ENCODE measurements around the gene CCDC12. TPM values are rescaled to one million over a fixed set of nuclear protein-coding genes. Genes with fewer than 3 reads are reported as not detected.

Gene CCDC12
- polyA plus RNA-seq, 1 of the 3 experiments (the other 2 are of a cell fraction): 105 TPM

DNA sequence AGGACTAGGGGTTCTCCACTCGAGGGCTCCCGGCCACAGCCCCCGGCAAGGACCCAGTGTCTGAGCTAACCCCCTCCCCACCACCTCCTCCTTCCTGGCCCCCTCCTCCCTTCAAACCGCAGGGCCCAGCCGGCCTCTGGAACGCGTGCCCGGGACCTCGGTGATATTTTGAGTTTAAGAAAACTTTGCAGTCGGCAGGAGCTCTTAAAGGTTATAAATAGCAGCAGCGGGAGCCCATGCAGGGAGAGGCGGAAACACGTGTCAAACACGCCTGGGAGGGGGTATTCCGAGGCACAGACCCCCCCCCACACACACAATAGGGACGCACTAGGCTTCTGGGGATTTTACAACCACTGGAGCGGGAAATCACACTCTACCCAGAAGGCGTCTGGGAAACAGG, 102.1 kb downstream of the CCDC12 start (continued):
- TF ChIP-seq, protein P1, sequence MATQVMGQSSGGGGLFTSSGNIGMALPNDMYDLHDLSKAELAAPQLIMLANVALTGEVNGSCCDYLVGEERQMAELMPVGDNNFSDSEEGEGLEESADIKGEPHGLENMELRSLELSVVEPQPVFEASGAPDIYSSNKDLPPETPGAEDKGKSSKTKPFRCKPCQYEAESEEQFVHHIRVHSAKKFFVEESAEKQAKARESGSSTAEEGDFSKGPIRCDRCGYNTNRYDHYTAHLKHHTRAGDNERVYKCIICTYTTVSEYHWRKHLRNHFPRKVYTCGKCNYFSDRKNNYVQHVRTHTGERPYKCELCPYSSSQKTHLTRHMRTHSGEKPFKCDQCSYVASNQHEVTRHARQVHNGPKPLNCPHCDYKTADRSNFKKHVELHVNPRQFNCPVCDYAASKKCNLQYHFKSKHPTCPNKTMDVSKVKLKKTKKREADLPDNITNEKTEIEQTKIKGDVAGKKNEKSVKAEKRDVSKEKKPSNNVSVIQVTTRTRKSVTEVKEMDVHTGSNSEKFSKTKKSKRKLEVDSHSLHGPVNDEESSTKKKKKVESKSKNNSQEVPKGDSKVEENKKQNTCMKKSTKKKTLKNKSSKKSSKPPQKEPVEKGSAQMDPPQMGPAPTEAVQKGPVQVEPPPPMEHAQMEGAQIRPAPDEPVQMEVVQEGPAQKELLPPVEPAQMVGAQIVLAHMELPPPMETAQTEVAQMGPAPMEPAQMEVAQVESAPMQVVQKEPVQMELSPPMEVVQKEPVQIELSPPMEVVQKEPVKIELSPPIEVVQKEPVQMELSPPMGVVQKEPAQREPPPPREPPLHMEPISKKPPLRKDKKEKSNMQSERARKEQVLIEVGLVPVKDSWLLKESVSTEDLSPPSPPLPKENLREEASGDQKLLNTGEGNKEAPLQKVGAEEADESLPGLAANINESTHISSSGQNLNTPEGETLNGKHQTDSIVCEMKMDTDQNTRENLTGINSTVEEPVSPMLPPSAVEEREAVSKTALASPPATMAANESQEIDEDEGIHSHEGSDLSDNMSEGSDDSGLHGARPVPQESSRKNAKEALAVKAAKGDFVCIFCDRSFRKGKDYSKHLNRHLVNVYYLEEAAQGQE (IDR thresholded peaks at IDR 0.05; ENCODE audit: low read depth, low read length): no peak
- TF ChIP-seq FOXJ3 (CRISPR knock-in tag; IDR thresholded peaks at IDR 0.05): no peak
- TF ChIP-seq TAF1 (IDR thresholded peaks at IDR 0.05; ENCODE audit: borderline replicate concordance, low read depth, low read length): no peak
- TF ChIP-seq, protein P2, sequence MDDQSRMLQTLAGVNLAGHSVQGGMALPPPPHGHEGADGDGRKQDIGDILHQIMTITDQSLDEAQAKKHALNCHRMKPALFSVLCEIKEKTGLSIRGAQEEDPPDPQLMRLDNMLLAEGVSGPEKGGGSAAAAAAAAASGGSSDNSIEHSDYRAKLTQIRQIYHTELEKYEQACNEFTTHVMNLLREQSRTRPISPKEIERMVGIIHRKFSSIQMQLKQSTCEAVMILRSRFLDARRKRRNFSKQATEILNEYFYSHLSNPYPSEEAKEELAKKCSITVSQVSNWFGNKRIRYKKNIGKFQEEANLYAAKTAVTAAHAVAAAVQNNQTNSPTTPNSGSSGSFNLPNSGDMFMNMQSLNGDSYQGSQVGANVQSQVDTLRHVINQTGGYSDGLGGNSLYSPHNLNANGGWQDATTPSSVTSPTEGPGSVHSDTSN (IDR thresholded peaks at IDR 0.05): no peak
- TF ChIP-seq, protein P3, sequence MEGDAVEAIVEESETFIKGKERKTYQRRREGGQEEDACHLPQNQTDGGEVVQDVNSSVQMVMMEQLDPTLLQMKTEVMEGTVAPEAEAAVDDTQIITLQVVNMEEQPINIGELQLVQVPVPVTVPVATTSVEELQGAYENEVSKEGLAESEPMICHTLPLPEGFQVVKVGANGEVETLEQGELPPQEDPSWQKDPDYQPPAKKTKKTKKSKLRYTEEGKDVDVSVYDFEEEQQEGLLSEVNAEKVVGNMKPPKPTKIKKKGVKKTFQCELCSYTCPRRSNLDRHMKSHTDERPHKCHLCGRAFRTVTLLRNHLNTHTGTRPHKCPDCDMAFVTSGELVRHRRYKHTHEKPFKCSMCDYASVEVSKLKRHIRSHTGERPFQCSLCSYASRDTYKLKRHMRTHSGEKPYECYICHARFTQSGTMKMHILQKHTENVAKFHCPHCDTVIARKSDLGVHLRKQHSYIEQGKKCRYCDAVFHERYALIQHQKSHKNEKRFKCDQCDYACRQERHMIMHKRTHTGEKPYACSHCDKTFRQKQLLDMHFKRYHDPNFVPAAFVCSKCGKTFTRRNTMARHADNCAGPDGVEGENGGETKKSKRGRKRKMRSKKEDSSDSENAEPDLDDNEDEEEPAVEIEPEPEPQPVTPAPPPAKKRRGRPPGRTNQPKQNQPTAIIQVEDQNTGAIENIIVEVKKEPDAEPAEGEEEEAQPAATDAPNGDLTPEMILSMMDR (IDR thresholded peaks at IDR 0.05): no peak

DNA sequence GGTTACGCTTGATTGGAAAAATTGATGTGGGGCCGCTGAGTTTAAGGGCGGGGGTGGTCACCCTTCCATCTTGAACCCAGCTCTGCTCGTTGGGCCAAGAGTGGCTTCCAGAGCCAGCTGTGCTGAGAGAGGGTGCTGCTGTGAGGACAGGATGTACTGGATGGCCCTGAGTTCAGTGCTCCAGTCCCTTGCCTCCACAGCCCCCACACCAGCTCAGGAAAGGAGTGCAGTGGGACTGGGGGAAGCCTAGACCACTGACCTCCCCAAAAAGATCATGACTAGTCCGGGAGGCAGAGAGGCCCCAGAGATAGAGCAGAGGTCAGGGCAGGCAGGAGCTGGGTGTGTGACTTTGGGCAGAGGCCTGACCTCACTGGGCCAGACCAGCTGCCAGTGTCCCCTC, 103.0 kb downstream of the CCDC12 start:
- DNase-seq: no peak
- CTCF ChIA-PET: interaction anchor here (1.2 to 16.8 kb wide), 3 partner anchors 18 to 36 kb away, joined by 3 to 480 read pairs (median 11); partner anchors contain the start of gene PTH1R
- Histone ChIP-seq H3K4me2 (no peak overlapping the region), H3K27ac (ENCODE audit: low read depth in 2 of 2, low read length in 1 of 2) (no peak overlapping the region), H3K27me3 (ENCODE audit: insufficient read depth) (no peaks in the 10 kb centered on the region), H4K20me1 (ENCODE audit: insufficient read depth) (no peaks in the 10 kb centered on the region), H3K36me3 (replicated peaks in 1 of 2; ENCODE audit: control insufficient read depth in 1 of 2, insufficient read depth in 2 of 2, low read length in 1 of 2) (no peaks in the 10 kb centered on the region), H3K9me2 (no peaks in the 10 kb centered on the region), H3F3A (replicated peaks; ENCODE audit: insufficient read depth) (no peaks in the 10 kb centered on the region), H3K9ac (no peak overlapping the region), H2AFZ (ENCODE audit: low read depth) (no peak overlapping the region), H3K79me2 (ENCODE audit: insufficient read depth) (no peaks in the 10 kb centered on the region), H3K9me3 (no peaks in the 10 kb centered on the region), H3K4me1 (ENCODE audit: control insufficient read depth in 1 of 2, insufficient read depth in 2 of 2, low read depth in 1 of 2, low read length in 1 of 2) (peaks cover 0 to 12% of the 10 kb centered on the region in 2 experiments; a peak in 1 of 4 replicates), H3K4me3 (ENCODE audit: low read depth in 2 of 2, low read length in 1 of 2) (no peak overlapping the region)
- TF ChIP-seq NRF1 (IDR thresholded peaks at IDR 0.05; ENCODE audit: low read depth, low read length) (no peak), ELF1 (IDR thresholded peaks at IDR 0.05) (no peak), GABPA (IDR thresholded peaks at IDR 0.05; ENCODE audit: low read depth) (no peak), FOXJ3 (CRISPR knock-in tag; IDR thresholded peaks at IDR 0.05) (no peak), EP300 (IDR thresholded peaks at IDR 0.05; ENCODE audit: borderline replicate concordance in 1 of 2, low read depth in 1 of 2, low read length in 1 of 2) (no peak), EZH2phosphoT487 (IDR thresholded peaks at IDR 0.05; ENCODE audit: borderline replicate concordance, low read depth) (no peak)
- TF ChIP-seq, protein P3 (IDR thresholded peaks at IDR 0.05): no peak
- TF ChIP-seq, protein P4, sequence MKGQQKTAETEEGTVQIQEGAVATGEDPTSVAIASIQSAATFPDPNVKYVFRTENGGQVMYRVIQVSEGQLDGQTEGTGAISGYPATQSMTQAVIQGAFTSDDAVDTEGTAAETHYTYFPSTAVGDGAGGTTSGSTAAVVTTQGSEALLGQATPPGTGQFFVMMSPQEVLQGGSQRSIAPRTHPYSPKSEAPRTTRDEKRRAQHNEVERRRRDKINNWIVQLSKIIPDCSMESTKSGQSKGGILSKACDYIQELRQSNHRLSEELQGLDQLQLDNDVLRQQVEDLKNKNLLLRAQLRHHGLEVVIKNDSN (IDR thresholded peaks at IDR 0.05; ENCODE audit: borderline replicate concordance, low read depth): no peak
- POLR2A ChIA-PET: interaction anchor here (1.2 kb wide), 1 partner anchor 28 kb away, joined by 3 read pairs; no protein-coding TSS in a partner anchor
- 60% methylated on average over 3 of the region's 5 CpGs for WGBS (ENCODE audit: low lambda C conversion rate)

Data from SK-N-SH (cell line).